Stimulated activated CD4-positive, alpha-beta T cell treated with anti-CD3 and anti-CD28 coated beads, Interleukin-1b, Interleukin-23, amount 100 ng/mL, for 4 hours (primary cell): ENCODE data around the gene ZDHHC14.
"Not testable (repeated sequence)": the region's sequence is repeated elsewhere in the genome, so short reads cannot be mapped to it uniquely, and the experiment has no call there.

Experiments used
- DNase-seq, 2 donors: peaks; one replicate each; pipeline ENCODE4 v3.0.0-alpha.2; 2020; ENCODE audit warnings: low read depth in 2 of 2

Gene ZDHHC14

GRCh38 chr6:157551041-157551832 is 170.2 kb downstream of the ZDHHC14 start:
- no peak for DNase-seq

DNA sequence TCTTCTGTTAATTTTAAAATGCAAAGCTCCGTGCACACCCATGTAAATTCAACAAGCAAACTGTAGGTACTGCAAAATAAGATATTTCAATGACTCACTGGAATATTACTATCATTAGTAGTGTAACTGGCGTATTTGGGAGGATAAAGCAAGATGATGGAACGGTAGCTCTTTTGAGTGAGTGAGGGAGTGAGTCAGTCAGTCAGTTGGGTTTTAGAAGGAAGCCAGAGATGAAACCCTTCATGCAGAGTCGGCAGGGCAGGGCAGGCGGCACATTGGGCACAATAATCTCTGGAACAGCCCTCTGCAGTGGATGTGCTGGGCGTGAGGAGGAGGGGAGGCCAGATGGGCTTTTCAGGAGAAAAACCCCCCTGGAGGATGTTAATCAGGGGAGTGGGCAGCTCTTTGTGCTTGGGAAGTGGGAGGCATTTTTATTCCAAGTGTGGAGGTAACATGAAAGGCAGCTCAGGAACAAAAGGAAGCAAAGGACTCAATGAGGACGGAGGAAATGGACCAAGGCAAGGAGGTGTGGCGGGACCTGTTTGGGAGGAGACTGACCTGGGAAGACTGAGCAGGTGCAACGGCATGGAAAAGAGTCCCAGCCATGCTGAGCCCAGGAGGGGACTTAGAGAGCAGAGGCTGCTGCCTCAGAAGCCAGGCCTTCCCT is 171.2 kb downstream of the ZDHHC14 start:
- DNase-seq, result no peak

GRCh38 chr6:157552820-157553485 is 172.0 kb downstream of the ZDHHC14 start:
- no peak for DNase-seq

DNA sequence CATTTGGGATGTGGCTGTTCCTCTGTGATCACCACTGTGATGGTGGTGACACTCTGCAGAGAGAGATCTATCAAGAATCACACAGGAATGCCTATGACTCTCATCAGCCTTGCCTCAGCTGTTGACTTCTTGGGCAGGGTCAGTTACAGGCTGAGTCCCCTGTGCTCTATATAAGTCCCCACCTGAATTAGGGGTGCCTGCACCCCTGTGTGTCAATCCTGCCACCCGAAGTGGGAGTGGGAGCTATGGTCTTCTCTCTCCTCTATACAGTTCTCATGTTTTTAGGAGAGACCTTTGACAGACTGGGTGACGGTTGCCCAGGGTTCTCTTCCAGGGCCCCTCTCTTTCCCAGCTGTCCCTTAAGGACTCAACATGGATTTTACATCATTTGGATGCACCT is 173.8 kb downstream of the ZDHHC14 start:
- DNase-seq, result no peak

- DNase-seq, result no peak
These were observed 174.6 kb downstream of the ZDHHC14 start for GRCh38 chr6:157555455-157556143.

DNA sequence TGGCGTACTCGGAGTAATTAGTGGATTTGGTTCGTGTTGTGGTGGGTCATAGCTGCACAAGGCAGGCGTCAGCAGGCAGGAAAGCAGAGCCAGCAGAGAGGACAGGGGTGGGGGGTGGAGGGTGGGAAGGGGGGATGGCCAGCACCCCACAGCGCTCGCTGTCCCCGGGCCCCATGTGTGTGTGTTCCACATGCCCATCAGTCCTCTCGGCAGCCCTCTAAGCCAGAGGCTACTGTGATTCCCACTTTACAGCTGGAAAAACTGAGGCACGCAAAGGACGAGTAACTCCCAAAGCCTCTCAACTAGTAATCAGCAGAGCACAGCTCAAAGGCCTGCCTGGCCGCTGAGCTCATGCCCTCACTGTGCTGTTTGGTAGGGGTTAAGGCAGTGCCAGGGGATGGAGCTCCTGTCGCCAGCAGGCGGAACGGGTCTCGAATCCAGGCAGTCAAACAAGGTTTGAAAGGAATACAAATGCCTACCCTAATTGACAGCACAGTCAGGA is 175.2 kb downstream of the ZDHHC14 start:
- DNase-seq, result no peak

- no peak for DNase-seq
These were observed 175.9 kb downstream of the ZDHHC14 start for GRCh38 chr6:157556671-157557430.

DNA sequence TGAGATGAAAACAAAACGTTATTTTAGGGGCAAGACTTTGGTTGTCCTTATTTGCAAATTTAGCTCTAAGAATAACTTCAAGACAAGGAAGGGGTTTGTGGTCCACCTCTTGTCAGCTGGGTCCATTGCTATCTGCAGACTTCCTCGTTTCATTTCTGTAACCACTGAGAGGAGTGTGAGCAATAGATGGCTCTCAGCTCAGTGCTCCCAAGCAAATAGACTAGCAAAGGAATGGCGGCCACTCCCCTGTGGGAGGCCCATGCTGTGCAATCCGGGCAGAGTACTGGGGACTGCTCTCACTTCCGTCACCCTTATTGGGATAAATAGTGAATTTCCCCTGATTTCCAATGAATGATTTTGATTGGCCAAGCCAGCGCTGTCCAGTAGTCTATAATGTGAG is 176.6 kb downstream of the ZDHHC14 start:
- no peak for DNase-seq

DNA sequence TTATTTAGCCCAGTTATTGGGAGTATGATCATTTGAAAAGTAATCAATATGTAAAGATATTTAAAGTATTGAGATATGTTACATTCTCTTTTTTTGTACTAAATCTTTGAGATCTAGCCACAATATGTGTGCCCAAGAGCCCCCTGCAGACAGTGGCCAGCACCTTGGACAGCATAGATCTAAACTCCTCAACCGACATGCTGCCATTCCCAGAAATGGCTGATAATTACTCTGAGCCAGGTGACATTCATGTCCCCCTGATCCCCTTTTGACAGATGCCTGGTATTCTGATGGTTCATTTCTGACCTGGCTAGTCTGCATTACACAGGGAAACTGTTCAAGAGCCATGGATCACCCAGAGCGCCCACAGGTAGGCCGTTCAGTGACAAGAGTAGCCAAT is 177.1 kb downstream of the ZDHHC14 start:
- no peak for DNase-seq

GRCh38 chr6:157558487-157559200 is 177.7 kb downstream of the ZDHHC14 start:
- DNase-seq, result no peak

- no peak for DNase-seq
These were observed 178.3 kb downstream of the ZDHHC14 start for GRCh38 chr6:157559201-157559756.

- not testable (repeated sequence) for DNase-seq
These were observed 179.1 kb downstream of the ZDHHC14 start for GRCh38 chr6:157560063-157560462.

DNA sequence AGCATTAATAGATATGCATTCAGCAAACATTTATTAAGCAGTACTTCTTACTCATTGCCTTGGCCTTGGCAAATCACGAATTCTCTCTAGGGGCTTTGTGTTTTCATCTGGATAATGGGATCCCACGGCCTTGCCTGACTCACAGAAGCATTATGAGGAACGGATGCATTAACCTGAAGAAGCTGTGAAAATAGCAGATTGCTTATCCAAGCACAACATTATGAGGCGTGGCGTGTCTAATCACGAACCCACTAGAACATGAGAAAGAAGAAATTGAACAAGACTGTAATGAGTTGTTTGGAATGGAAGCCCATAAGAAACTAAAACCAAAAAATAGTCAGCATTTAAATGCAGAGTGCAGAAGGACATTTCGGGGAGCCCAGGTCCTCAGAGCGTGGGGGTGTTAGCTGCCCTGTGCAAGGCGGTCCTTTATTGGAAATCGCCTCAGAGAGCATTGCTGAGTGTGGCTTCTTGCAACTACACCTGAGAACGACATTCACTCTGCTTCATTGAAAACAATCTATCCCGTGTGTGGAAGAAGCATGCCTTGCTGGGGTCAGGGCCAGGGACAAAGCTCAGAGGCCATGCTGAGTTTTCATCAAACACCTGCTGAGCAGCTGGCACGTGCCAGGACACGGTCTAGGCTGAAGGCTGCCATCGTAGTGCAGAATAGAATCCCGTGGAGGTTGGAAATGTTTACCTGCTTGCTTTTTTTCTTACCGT is 179.9 kb downstream of the ZDHHC14 start:
- no peak for DNase-seq

DNA sequence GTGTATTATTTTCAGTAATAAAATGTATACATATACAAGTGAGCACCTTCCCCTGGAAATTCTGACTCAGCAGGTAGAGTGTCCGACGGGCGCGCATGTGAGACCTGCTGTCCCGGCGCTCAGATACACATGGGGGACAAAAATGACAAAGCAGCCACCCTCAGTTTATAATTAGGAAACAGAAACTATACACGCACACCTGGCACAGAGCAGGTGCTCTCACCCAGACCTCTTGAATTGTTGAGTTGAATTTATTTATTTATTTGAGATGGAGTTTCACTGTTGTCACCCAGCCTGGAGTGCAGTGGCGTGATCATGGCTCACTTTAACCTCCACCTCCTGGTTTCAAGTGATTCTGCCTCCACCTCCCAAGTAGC is 180.4 kb downstream of the ZDHHC14 start:
- DNase-seq, result no peak

DNA sequence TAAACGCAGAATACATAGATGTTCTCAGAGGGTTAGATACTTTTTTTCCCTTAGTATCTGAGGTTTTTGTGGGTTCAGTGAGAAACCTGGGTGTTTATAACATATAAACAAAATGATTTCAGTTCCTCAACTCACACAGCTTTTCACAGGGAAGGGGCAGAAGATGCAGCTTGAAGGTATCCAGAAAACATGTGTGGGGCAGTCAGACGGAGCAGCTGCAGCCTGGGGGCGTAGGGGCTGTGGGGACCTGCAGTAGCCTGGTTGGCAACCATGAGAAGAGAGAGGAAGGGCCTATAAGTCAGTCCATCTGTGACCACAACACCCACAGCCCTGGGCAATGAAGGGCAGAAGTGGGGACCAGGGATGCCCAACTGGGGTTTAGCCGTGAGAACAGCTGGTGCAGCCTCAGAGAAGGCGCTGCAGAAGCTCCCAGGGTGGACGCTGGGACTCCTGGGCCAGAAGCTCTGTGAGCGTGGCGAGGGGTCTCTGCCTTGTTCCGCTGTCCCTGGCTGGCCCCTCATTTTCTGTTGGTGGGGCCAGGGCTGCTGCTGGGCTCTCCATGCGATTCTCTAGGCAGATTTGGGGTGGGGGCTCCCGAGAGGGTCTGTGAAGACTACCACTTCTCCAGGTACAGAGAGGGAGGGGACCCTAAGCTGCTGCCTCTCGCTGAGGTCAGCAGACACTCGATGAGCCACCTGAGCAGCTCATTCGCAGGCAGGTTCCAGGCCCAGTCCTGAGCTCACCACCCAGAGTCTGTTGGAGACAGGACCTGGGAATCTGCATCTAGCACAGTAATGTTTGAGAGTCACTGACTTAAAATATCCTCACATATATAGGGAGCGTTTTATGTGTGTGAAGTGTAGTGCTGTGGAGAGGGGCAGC is 181.2 kb downstream of the ZDHHC14 start:
- no peak for DNase-seq

- DNase-seq, result no peak
These were observed 182.0 kb downstream of the ZDHHC14 start for GRCh38 chr6:157562997-157563396.

- no peak for DNase-seq
These were observed 182.8 kb downstream of the ZDHHC14 start for GRCh38 chr6:157563611-157564284.

GRCh38 chr6:157568702-157569101 is 187.7 kb downstream of the ZDHHC14 start:
- no peak for DNase-seq
